OCI-LY1 (cell line): ENCODE measurements around the gene PROM2.

ENCODE experiments used
- EZH2 ChIP-seq: fragments of 200-600 bp; sonication (generic), shearing (Covaris generic); IDR thresholded peaks from 2 replicates; pipeline ENCODE4 v1.8.0; 2017; ENCODE audit warnings: borderline replicate concordance, mixed run types, mild to moderate bottlenecking, antibody characterized with exemption, low read length, moderate library complexity, mixed read lengths
- TF ChIP-seq, protein P1 (sequence below): fragments of 200-600 bp; sonication (generic), shearing (Covaris generic); IDR thresholded peaks from 2 replicates; pipeline ENCODE4 v1.5.1; 2017; ENCODE audit warnings: mild to moderate bottlenecking, antibody characterized with exemption, low read length, moderate library complexity, mixed read lengths

DNA sequence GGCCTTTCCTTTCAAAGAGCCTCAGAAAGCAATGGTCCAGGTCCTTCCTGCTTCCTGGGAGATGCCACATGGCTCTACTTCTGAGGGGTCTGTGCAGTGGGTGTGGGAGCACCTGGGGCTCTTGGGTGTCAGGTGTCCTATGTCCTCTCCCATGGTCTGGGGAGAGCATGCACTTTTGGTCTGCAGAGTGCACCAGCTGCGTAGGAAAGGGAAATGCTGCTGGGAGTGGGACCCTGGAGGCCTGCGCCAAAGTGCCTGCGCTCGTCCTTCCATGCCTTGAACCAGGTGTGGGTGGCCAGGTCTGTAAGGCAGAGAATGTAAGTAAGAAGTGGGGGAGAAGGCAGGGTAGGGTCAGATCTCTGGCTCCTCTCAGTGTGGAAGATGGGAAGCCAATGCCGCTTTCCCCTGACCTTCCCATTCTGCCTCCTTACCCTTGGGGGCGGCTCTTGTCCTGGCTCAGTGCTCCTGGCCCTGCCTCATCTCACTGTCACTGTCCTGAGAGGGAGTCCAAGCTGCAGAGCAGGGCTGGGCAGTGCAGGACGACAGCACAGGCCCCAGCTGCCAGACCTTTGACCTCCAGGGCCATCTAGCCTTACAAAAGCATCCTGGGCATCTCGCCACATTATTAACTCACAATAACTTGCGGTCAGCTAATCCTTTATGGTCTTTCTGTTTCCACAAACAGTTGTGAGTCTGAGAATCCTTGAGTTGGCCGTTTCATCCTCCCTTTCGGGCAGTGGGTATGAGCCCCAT lies 6.6 kb upstream of the PROM2 start:
- TF ChIP-seq, protein P1, sequence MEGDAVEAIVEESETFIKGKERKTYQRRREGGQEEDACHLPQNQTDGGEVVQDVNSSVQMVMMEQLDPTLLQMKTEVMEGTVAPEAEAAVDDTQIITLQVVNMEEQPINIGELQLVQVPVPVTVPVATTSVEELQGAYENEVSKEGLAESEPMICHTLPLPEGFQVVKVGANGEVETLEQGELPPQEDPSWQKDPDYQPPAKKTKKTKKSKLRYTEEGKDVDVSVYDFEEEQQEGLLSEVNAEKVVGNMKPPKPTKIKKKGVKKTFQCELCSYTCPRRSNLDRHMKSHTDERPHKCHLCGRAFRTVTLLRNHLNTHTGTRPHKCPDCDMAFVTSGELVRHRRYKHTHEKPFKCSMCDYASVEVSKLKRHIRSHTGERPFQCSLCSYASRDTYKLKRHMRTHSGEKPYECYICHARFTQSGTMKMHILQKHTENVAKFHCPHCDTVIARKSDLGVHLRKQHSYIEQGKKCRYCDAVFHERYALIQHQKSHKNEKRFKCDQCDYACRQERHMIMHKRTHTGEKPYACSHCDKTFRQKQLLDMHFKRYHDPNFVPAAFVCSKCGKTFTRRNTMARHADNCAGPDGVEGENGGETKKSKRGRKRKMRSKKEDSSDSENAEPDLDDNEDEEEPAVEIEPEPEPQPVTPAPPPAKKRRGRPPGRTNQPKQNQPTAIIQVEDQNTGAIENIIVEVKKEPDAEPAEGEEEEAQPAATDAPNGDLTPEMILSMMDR = no peak
- TF ChIP-seq EZH2 = no peak
